GM23248 (cell line): ENCODE results near the gene C22orf15.

Experiments used
- EZH2 ChIP-seq: fragments of 200-600 bp; sonication (generic); IDR thresholded peaks from 2 replicates; pipeline ENCODE4 v1.6.1; 2018; ENCODE audit warnings: antibody characterized with exemption, mild to moderate bottlenecking; ENCODE audit not compliant: insufficient read depth, poor library complexity, severe bottlenecking
- EZH2phosphoT487 ChIP-seq: fragments of 200-600 bp; sonication (generic); IDR thresholded peaks from 2 replicates; pipeline ENCODE4 v1.6.1; 2018; ENCODE audit warnings: antibody characterized with exemption, moderate library complexity, mild to moderate bottlenecking, low read depth; ENCODE audit not compliant: insufficient read depth

- TF ChIP-seq EZH2 (no peak), EZH2phosphoT487 (no peak)
These were observed 18.9 kb downstream of the C22orf15 start for GRCh38 chr22:23781511-23782183.
